ENCODE measurements around the gene DPEP3.

DNA sequence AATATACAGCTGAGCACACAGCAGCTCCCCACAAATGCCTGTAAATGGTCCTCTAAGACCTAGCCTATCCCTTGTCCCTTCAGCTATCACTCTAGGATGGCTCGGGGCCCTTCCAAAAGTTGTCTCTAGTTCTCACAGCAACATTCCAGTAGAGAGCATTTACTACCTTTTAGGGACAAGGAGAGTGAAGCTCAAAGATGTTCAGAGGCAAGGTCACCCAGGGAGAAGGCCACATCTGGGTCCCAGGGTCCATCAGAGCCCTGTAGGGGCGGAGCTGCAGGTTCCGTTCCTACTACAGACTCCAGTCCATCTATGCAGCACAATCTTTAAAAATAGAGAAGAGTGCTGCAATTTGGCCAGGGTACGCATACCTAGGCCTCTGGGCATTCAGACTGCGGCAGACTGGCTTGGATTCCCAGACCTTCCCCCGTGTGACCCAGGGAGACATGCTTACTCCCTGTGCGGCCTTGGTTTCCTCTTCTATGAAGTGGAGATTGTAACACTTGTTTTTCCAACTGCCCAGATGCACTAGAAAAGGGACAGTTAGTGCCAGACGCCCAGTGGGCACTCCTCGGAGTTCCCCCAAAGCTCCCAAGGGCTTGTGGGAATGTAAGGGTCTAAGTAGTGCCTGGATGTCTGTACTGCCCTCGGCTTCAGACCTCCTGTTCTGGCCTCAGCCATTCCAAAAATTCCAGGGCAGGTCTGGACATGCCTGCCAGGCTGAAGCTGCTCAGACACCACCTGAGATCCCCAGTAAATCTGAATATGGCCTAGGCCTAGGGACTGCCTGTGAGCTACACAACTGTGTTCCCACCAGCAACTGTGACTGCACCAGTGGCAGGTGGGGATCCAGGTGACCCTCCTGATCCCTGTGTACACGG is 14.4 kb downstream of the DPEP3 start:
- TF ChIP-seq, protein P1, sequence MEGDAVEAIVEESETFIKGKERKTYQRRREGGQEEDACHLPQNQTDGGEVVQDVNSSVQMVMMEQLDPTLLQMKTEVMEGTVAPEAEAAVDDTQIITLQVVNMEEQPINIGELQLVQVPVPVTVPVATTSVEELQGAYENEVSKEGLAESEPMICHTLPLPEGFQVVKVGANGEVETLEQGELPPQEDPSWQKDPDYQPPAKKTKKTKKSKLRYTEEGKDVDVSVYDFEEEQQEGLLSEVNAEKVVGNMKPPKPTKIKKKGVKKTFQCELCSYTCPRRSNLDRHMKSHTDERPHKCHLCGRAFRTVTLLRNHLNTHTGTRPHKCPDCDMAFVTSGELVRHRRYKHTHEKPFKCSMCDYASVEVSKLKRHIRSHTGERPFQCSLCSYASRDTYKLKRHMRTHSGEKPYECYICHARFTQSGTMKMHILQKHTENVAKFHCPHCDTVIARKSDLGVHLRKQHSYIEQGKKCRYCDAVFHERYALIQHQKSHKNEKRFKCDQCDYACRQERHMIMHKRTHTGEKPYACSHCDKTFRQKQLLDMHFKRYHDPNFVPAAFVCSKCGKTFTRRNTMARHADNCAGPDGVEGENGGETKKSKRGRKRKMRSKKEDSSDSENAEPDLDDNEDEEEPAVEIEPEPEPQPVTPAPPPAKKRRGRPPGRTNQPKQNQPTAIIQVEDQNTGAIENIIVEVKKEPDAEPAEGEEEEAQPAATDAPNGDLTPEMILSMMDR (IDR thresholded peaks at IDR 0.05): no peak
- no peak for TF ChIP-seq POLR2A (IDR thresholded peaks at IDR 0.05)

Measured in body of pancreas (tissue), 4 donors.